GM10847 (cell line): Measurements from ENCODE around the gene TXNL4B.

Experiments used
- POLR2A ChIP-seq: IDR thresholded peaks from 2 replicates; pipeline ENCODE4 v1.6.1; 2011; ENCODE audit not compliant: insufficient read length; ENCODE audit errors: extremely low read depth

Gene TXNL4B

DNA sequence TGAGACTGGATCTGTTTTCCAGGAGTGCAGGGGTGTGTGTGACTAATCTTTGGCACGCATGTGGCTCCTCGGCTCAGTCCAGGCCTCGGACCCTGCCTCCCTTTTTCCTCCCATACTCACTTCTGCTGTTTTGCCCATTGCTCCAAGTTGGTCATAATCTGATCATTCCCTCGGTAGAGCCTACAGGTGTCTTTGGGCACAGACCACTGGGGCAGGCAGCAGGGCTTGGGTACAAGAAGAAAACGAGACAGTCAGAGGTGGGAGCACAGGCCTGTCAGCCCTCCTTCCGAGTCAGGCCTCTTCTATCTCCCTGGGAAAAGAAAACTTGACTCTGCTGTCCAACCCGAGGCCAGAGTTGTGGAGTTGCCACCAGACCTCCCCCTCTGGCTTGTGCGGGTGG, 30.0 kb upstream of the TXNL4B start:
- TF ChIP-seq POLR2A = no peak

DNA sequence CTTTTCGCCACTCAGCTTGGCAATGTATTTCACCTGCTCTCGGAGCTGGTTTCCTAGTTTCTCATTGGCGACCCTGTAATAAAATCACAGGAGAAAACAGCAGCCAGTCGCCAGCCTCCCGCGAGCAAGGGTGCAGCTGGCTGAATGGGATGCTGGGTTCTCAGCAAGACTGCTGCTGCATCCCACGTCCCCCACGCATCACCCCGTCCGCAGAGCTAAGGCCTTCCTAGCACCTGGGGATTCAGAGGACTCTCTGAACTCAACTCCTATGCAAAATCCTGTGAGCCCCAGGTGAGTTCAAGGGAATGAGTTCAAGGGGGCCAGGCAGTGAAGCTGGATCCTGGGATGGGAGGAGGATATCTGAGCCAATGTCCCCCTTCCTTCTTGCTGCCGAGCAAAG, 29.5 kb upstream of the TXNL4B start:
- TF ChIP-seq POLR2A = no peak

DNA sequence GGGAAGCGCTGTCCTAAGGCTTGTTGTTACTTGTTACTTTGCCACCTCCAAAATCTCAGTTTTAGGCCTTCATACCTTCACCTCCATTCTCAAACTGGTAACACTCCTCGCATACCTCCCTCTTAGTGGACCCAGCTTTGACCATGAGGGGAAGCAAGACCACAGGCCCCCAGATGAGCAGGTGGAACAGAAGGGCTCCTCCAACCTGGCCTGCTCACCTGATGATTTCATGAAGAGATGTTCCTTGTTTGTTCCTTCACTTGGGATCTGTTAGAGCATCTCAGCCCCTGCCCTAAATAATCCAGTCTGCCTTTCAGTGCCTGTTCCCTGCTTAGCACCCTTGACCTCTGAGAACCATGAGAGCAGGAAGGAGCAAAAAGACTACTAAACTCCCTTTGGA, 28.9 kb upstream of the TXNL4B start:
- TF ChIP-seq POLR2A = no peak

DNA sequence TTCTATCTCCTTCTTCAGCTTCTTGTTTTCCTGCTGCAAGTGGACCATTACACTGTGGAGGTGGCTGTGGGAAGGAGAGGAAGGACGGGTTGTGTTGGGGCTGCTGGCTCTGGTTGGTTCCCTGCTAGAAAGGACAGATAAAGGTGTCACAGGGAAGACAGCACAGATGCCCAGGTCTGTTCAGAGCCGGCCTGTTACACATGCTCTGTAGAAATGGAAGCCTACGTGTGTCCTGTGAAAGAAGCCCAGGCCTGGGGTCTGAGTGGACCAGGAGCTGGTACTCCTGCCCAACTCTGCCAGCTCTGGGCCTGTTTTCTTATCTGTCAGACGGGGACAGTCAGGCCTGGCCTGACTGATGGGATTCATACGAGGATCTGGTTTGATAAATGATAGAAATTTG, 26.6 kb upstream of the TXNL4B start:
- no peak for TF ChIP-seq POLR2A

DNA sequence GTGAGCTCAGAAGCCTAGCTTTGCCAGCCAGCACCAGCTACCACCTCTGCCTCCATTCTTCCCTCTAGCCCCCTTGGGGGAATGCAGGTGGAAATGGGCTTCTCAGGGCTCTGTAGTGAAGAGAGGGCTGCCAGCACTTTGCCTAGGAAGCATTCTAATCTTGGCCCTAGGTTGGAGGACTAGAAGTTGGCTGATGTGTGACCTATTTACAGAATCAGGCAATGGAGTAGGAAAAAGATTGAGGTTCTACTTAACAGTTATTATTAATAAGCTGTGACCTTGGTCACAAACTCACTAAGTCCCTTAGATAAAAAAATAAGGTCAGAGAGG, 20.2 kb upstream of the TXNL4B start:
- TF ChIP-seq POLR2A = no peak

DNA sequence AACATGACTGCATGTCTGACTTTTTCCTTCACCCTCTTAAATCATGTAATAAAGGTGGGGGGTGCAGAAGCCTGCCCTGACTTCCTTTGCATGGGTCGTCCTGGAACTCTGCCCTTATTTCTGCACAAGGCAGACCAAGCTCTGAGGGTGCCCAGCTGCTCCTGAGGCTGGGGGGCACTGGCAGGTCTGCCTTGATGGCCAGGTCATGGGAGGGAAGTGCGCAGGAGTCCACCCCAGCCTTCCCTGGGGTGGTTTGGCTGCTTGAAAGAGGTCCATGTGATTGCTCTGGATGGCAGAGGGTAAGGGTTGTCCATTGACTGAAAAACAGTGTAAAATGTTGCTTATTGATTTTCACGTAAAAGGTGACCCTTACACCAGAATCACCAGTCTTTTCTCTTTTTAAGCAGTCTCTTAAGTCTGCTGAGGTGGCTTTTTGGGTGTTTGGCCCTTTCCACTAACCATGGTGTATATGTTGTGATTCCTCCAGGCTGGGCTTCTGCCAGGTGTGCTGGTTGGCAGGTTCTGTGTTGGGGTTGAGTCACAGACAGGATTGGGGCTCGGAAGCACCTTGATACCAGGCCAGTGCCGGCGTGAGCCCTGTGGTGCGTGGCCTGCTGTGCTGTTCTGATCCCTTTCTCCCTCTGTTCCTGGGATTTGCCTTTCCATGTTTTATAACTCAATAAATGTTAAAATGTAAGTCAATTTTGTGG, 19.6 kb upstream of the TXNL4B start:
- TF ChIP-seq POLR2A = no peak

DNA sequence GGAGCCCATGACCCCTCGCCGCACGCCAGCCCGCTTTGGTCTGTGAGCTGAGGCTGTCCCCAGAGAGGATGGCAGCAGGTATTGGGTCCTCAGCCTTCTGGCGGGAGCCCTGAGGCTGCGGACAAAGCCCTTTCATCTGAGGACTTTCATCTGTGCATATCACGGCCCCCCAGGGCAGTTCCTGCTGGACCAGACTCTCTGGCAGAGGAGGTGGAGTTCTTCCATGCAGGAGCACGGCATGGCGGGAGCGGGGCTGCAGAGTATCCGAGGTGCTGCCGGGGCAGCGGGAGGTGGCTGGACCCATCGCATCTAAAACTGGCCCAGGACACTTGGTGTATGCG, 19.0 kb upstream of the TXNL4B start:
- TF ChIP-seq POLR2A = no peak

DNA sequence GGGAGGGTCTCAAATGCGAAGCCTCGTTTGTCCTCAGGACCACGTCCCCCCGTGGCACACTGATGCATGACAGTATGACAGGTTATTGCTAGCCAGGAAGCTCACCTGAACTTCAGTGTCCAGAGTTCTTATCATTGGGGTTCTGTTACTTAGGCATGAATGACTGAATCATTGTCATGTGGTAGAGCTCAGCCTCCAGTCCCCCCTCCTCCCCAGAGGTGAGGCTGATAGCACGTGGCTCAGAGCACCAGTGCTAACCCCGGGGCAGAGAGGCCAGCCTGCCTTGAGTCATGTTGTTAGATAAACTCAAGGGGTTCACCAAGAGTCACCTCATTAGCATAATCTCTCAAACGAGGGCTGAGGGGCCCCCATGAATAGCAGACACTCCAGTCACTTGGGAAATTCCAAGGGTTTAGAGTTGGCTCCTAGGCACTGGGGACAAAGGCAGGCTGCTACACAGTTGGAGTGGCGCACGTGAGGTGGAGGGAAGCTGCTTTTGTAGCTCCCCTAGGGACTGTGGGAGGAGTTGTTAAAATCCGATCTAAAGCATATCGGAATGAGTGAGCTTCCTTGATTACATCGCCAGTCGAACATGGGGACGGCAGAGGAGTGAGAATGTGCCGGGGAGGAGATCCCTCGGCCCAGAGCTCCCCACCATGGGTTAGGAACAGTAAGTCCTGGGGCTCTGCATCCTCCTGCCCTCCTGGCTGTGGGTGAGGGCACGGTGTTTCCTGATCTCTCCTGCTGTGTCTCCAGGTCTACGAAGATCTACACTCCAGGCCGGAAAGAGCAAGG, 18.4 kb upstream of the TXNL4B start:
- TF ChIP-seq POLR2A = no peak

DNA sequence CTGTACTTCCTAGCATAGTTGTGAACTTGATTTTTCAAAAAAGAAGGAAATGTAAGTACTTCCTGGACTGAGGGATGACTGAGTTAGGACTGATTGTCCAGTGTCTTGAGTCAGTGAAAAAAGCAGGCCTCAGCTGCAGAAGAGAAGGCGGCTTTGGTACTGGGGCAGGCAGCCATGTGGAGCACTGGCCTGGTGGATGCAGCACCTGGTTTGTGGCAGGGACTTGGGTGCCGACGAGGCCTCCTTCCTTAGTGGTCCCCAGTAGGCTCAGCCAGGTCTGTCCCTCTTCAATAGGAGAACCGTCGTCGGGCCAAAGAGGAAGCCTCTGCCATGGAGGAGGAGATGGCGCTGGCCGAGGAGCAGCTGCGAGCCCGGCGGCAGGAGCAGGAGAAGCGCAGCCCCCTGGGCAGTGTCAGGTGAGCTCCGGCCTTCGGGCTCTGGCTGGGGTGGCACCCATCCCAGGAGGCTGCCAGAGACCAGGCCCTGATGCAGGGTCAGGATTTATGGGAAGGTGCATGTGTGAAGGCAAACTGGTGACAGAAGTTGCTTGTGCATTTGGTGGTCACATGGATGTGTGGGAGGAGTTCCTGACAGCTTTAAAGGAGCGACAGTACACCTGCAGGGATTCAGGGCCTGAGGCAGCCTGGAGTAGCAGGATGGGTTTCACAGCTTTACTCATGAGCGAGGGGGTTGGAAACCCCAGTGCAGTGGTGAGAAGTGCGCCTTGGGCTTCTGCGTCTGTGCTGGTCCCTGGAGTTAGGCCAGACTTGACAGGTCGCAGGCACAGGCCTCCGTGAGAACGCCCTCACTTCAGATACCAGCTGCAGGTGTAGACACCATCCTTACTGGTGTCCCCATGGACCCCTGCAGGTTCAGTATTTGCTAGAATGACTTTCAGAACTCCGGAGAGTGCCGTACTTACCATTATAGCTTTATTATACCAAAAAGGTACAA, 17.5 kb upstream of the TXNL4B start:
- no peak for TF ChIP-seq POLR2A

DNA sequence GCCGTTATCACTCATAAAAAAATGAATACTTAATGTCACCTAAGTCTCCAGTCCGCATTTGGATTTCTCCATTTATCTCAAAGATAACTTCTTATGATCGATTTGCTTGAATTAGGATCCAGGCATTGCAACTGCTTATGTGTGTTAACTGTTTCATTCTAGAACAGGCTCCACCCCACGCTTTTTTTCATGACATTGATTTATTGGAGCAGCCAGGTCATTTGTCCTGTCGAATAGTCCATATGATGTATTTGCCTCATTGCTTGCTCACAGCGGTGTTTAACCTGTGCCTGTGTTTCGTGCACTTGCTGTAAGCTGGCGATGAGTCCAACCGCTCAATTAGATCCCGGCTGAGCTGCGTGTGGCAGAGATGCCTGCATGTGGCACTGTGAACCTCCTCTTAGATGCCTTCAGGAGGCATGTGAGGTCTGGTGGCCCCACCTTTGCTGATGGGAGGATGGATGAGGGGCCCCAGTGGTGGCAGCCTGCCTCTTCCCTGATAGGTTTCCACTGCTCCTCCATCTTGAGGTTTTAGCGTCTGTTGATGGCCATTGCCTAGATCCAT, 16.6 kb upstream of the TXNL4B start:
- no peak for TF ChIP-seq POLR2A

DNA sequence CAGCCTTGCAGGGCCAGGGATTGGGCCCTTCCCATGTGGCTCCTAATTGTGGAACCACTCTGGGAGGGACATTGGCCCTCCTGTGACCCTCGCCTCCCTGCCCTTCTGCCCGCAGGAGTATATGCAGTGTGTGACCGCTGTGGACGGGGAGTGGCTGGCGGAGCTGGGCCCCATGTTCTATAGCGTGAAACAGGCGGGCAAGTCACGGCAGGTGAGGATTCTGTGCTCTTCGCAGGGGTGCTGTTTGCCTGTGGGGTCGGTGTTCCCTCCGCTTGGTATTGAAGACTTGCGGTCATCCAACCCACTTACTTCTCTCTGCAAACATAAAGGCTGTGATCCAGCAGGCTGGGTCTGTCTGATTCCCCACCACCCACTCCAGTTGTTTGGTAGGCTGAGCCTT, 15.9 kb upstream of the TXNL4B start:
- TF ChIP-seq POLR2A = no peak

DNA sequence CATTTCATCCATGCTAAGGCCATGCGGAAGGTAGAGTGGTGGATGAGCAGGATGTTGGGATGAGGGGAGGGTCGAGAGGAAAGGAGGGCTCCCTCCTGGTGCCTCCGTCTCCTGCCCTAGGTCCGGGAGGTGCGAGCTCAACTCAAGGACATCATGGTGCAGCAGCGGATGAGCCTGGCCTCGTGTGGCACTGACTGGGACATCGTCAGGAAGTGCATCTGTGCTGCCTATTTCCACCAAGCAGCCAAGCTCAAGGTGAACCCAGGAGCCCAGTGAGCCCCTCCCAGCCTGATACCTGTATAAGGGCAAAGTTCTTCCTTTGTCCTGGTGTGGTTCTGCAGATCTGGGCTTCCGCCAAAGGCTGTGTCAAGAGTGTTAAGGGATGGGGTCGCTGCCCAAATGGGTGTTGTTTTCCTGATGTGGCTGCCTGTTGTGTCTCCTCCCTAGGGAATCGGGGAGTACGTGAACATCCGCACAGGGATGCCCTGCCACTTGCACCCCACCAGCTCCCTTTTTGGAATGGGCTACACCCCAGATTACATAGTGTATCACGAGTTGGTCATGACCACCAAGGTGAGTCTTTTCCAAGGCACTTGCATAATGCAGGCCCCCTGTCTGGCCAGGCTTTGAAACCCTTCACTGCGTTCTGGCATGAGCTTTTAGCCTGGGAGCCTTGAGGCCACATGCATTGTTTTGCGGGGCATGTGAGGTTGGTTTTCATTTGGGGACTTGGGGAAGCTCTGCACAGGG, 15.1 kb upstream of the TXNL4B start:
- TF ChIP-seq POLR2A = no peak

DNA sequence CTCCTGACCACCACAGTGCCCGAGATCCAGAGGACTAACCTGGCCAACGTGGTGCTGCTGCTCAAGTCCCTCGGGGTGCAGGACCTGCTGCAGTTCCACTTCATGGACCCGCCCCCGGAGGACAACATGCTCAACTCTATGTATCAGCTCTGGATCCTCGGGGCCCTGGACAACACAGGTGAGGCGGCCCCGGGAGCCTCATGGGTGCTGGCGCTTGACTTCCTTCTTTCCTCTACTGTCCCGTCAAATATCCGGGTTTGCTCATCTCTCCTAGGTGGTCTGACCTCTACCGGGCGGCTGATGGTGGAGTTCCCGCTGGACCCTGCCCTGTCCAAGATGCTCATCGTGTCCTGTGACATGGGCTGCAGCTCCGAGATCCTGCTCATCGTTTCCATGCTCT, 14.0 kb upstream of the TXNL4B start:
- no peak for TF ChIP-seq POLR2A

DNA sequence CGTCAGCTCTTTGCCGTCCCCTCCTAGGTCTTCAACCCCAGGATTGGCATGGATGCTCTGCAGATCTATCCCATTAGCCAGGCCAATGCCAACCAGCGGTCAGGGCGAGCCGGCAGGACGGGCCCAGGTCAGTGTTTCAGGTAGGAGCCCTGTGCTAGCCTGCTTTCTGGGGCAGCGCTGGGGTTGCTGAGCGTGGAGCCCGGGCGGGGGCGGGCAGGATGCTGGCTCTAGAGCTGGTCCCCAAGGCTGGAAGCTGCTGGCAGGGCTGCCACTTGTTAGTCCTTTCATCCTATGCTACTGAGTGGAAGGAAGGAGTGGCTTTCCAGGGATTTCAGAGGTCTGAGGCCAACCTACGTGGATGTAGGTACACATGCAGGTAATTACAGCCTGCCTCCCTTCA, 12.6 kb upstream of the TXNL4B start:
- TF ChIP-seq POLR2A = no peak

DNA sequence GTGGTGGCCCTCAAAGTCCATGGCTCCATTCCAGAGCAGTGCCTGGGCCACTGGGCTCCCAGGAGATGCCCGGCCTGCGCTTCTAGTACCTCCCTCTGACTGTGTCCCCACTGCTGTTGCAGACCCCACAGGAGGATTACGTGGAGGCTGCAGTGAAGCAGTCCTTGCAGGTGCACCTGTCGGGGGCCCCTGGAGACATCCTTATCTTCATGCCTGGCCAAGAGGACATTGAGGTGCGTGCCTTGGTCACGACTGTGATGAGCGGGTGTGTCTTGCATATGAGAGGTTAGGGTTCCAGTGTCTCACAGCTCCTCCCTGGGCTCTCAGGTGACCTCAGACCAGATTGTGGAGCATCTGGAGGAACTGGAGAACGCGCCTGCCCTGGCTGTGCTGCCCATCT, 11.5 kb upstream of the TXNL4B start:
- TF ChIP-seq POLR2A = no peak
